Measurements from ENCODE around the gene TBCD. TPM values are rescaled to one million over a fixed set of nuclear protein-coding genes. Genes with fewer than 3 reads are reported as not detected.

Gene TBCD
- total RNA-seq, result 10 to 100 TPM; 44.4 to 54.1 TPM
- long read RNA-seq, partial matches to known transcripts, result 10 of 19 reads
- long read RNA-seq, other reads (novel, unspliced or antisense), result 6 of 19 reads

DNA sequence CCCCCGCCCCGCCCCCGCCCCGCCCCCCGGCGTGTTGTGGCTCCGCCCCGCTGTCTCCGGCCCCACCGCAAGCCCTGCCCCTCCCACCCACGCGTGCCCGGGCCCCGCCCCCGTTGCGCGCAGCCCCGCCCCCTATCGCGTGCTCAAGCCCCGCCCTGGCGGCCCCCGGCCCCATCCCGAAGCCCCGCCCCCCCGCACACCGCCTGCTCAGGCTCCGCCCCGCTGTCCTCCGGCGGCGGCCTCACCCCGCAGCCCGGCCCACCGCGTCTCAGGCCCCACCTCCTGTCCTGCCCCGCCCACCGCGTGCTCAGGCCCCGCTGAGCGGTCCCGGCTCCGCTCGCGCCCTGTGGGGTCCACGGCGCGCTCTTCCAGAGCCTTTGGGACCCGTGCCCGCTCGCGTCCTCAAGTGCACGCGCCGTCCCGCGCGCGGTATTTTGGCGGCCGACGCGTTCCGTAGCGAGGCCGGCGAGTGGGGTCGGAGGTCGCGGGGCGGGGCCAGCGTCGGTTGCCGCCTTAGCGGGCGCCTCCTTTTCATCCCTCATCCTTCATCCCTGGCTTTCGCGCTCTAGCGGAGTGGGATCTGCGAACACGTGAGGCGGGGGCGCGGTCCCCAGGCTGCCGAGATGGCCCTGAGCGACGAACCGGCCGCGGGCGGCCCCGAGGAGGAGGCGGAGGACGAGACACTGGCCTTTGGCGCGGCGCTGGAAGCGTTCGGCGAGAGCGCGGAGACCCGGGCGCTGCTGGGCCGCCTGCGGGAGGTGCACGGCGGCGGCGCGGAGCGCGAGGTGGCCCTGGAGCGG, at the start of gene TBCD:
TSS of gene TBCD (plus strand) at position 495 of the 800 bp plus-strand sequence. CDS start at position 624, 129 bp downstream.
- ATAC-seq, result peak; percentile 80
- intact Hi-C loops (cut with DNase I, micrococcal nuclease), result no loop called here
- DNase-seq, result peak; percentile 88 to 93

DNA sequence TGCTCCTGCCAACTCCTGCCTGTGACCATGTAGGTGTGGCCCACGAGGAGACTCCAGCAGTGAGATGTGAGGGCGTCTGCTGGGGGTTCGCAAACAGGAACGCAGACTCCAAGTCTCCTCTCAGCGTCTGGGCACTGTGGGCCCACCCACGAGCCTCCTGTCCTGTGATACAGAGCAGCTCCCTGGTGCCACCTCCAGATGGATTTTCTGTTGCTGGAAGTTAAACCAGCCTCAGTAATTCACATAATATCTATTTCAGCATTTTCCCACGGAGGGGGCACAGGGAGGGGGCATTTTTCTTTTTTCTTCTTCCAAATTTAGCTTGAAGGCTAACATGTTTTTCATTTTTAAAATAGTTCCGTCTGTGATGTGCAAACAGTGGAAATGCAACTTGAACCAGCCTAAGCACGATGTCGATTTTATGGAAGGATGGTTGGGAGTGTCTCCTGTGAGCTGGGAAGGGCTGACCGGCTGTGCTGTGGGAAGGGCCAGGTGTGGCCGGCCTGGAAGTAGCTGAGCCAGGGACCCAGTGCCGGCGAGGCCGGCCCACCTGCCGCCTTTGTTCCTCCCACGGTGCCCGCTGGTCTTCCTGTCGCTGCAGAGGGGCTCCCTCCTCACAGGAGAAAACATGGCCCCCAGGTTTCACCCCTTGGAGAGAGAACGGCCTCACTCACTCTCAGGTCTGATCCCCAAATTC, 49.5 kb upstream of the TBCD start:
- peak; percentile 62 for ATAC-seq
- intact Hi-C loops (cut with DNase I, micrococcal nuclease), result no loop called here

GRCh38 chr17:82703036-82703745, 48.7 kb upstream of the TBCD start:
- intact Hi-C loops (cut with DNase I, micrococcal nuclease), result no loop called here
- DNase-seq, result peak in 1 of 2 donors; percentile 56
- no peak for ATAC-seq

More for the DNA sequence above, 49.5 kb upstream of the TBCD start:
- peak; percentile 79 to 80 for DNase-seq

GRCh38 chr17:82703935-82704865, 47.7 kb upstream of the TBCD start:
- ATAC-seq (peak; percentile 79), DNase-seq (peak; percentile 90 to 93)
- intact Hi-C loops (cut with DNase I, micrococcal nuclease), result no loop called here

GRCh38 chr17:82704886-82705285, 47.0 kb upstream of the TBCD start:
- ATAC-seq (no peak), DNase-seq (no peak)
- intact Hi-C loops (cut with DNase I, micrococcal nuclease), result no loop called here

- ATAC-seq, result no peak
- intact Hi-C loops (cut with DNase I, micrococcal nuclease), result no loop called here
Measured at GRCh38 chr17:82705756-82706155, 46.1 kb upstream of the TBCD start.

DNA sequence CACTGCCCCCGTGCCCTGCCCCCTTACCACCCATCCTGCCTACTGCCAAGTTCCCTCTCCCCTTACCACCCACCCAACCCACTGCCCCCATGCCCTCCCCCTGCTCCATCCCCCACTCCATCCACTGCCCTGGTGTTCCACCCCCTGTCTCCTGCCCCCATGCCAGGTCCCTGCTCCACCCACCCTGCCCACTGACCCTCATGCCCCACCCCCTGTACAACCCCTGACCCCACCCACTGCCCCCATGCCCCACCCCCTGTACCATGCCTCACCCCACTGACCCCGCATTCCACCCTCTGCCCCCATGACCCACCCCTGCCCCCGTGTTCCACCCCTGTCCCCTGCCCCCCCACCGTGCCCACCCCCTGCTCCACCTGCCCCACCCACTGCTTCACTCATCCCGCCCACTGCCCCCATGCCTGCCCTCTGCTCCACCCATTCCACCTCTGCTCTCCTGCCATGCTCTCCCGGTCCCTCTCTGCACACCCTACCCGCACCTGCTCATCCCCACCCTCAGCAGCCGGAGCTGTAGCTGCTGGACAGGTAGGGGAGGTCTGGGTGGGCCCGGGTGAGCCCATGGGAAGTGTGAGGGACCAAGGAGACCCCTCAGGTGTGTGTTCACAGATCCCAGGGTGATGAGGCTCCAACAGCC, 42.7 kb upstream of the TBCD start:
- intact Hi-C loops (cut with DNase I, micrococcal nuclease), result no loop called here
- DNase-seq (no peak), ATAC-seq (peak; percentile 39)

More at GRCh38 chr17:82705756-82706155, 46.1 kb upstream of the TBCD start:
- no peak for DNase-seq

DNA sequence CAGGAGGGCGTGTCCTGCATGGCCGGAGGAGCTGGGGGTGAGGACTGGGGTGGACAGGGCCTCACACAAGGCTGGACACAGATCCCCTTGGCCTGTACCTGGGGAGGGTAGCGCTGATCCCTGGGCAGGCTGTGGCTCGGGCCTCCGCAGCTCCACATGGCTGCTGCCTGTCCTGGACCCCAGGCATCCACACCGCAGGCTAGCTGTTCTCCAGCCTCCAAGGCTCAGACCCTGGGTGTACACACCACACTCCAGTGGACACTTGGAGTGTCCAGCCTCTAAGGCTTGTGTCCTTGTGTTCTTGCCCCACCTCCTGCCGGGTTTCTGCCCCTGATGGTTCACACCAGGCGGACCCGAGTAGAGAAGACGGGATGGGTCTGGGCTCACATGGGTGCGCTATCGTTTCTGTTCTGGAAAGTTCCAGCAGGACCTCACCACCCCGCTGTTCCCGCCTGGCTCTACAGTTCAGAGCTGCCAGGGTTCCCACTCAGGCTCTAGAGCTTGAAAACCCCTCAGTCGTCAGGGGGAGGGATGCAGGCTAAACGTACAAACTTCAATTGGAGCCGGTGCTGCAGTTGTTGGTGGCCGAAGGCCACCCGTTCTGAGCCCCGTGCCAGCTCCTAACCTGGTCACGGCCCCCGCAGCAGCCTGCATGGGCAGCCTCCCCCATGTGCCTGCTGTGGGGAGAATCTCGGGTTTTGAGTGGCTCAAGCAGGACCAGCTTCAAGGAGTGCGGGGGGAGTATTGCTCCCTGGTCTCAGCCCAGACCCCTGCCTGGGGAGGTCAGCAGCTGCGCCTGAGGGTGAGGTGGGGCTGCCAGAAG, 42.0 kb upstream of the TBCD start:
- ATAC-seq, result no peak
- DNase-seq, result no peak
- intact Hi-C loops (cut with DNase I, micrococcal nuclease), result no loop called here

- intact Hi-C loops (cut with DNase I, micrococcal nuclease), result no loop called here
- DNase-seq (no peak), ATAC-seq (peak; percentile 30)
Measured at GRCh38 chr17:82710499-82711232, 41.2 kb upstream of the TBCD start.

GRCh38 chr17:82713071-82713723, 38.7 kb upstream of the TBCD start:
- ATAC-seq (no peak), DNase-seq (no peak)
- intact Hi-C loops (cut with DNase I, micrococcal nuclease), result no loop called here

GRCh38 chr17:82716203-82717010, 35.5 kb upstream of the TBCD start, which contains the start of gene FN3KRP:
Gene FN3KRP (plus strand): TSS chr17:82716706. CDS start chr17:82716756, 50 bp downstream.
- peak; percentile 97 to 98 for DNase-seq
- ATAC-seq, result peak; percentile 89
- intact Hi-C loops (cut with DNase I, micrococcal nuclease), result no loop called here

DNA sequence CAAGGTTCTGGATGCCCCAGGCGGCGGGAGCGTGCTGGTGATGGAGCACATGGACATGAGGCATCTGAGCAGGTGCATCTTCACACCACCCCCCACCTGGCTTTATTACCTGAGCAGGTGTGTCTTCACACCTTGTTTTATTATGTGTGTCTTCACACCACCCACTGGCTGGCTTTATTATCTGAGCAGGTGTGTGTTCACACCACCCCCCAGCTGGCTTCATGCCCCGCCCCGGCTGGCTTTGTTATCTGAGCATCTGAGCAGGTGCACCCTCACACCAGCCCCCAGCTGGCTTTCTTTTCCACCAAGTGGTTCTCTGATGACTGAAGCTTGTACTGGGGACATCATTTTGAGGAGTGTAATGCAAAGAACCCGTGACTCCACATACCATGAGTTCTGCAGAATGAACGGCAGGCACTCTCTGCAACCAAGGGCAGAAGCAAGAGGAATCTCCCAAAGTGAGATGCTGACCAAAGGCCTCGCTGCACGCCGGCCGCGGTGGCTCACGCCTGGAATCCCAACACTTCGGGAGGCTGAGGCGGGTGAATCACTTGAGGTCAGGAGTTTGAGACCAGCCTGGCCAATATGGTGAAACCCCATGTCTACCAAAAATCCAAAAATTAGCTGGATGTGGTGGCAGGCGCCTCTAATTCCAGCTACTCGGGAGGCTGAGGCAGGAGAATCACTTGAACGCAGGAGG, 32.7 kb upstream of the TBCD start:
- ATAC-seq (no peak), DNase-seq (no peak)
- intact Hi-C loops (cut with DNase I, micrococcal nuclease), result no loop called here

DNA sequence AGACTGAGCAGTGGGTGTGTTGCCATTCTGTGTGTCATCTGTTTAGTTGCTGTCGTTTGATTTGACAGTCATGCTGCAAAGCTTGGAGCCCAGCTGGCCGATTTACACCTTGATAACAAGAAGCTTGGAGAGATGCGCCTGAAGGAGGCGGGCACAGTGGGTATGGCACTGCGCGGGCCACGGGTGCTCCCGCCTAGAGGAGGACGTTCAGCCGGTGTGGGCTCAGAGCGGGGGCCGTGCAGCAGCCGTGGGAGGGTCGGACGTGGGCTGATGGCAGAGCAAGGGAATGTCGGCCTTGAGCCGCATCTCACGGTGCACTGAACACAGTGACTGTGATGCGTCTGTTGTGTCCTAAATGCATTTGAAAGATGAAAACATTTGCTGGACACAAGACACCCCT, 31.7 kb upstream of the TBCD start:
- DNase-seq, result no peak
- ATAC-seq, result no peak
- intact Hi-C loops (cut with DNase I, micrococcal nuclease), result no loop called here

DNA sequence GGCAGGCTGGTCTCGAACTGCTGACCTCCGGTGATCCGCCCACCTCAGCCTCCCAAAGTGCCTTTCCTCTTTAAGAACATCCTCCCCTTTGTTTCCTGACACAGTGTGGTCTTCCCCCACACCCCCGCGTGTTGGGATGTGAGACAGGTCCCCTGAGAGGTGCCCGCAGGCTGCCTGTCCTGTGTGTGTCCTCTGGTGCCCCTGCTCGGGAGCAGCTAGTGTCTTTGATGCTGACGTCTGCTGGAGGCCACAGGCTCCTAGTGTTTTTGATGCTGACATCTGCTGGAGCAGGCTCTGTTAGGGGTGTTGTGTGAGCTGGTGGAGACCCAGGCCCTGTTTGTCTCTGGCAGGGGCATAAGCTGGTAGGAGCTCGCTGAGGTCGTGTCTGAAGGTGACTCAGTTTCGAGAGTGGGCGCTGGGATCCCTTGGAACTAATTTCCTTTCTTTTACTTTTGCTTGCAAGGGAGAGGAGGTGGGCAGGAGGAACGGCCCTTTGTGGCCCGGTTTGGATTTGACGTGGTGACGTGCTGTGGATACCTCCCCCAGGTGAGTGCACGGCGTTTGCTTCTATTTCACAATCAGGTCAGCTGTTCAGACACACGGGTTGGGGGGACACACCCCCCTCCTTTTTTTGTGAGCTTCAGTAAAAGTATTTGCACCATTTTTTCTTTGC, 29.4 kb upstream of the TBCD start:
- DNase-seq (no peak), ATAC-seq (no peak)
- intact Hi-C loops (cut with DNase I, micrococcal nuclease), result no loop called here

Data from left colon (tissue), 2 donors.